GM12878 (cell line): ENCODE measurements around the gene UGT2B28. TPM values are rescaled to one million over a fixed set of nuclear protein-coding genes. Genes with fewer than 3 reads are reported as not detected.
"Not testable (repeated sequence)": the region's sequence is repeated elsewhere in the genome, so short reads cannot be mapped to it uniquely, and the experiment has no call there.

Experiments
- ATAC-seq: fragments of 200-7000 bp; cut with Tn5 transposase; 3 replicates; pipeline ENCODE4 v1.9.1; 2020; ENCODE audit warnings: mild to moderate bottlenecking, moderate library complexity
- BruUV-seq: library from RNA; stranded (reverse); fragments of 400-500 nt; replicated peaks from 2 replicates; lab custom pipeline; 2021; lab: Mats Ljungman, UMichigan
- CTCF ChIA-PET: fragments of 300-600 bp; sonication (Branson Sonifier 250); formaldehyde crosslinking; extraction: SDS; loops from one replicate; lab custom pipeline; 2021; ENCODE audit warnings: inconsistent platforms; lab: Yijun Ruan, JAX
- POLR2A ChIA-PET: fragments of 350-600 bp; formaldehyde crosslinking; extraction: SDS; loops from one replicate; lab custom pipeline; 2021; ENCODE audit warnings: inconsistent platforms; lab: Charles Lee
- RAD21 ChIA-PET: fragments of 300-600 bp; sonication (Branson Sonifier 250); formaldehyde crosslinking; loops from one replicate; lab custom pipeline; 2023; ENCODE audit warnings: antibody characterized with exemption; ENCODE audit not compliant: unreplicated experiment; lab: Charles Lee
- SMC1A ChIA-PET: fragments of 300-600 bp; sonication (Branson Sonifier 250); formaldehyde crosslinking; loops from one replicate; lab custom pipeline; 2023; ENCODE audit not compliant: unreplicated experiment, uncharacterized antibody; lab: Charles Lee
- DNase-seq: peaks from one replicate; pipeline ENCODE4 v3.0.0-alpha.2; 2011; ENCODE audit warnings: low read depth, low spot score
- FAIRE-seq: peaks from 3 replicates; lab custom pipeline; 2011; peaks lifted over from hg19 to GRCh38; lab: Jason Lieb, UNC
- H2AFZ ChIP-seq: 2 replicates; pipeline ENCODE4 v1.6.0; 2011; ENCODE audit warnings: low read depth, low read length, control low read depth; ENCODE audit not compliant: control insufficient read depth
- H3K27ac ChIP-seq: 2 replicates; pipeline ENCODE4 v1.5.1; 2011; ENCODE audit warnings: control low read depth; ENCODE audit not compliant: control insufficient read depth, insufficient read depth
- H3K27me3 ChIP-seq, 2 experiments: replicated peaks in 1 of 2; 2 replicates each; pipeline versions ENCODE4 v1.6.0 to v1.6.1; 2011; ENCODE audit warnings: low read length in 1 of 2; ENCODE audit not compliant: control insufficient read depth in 2 of 2, insufficient read depth in 2 of 2
- H3K36me3 ChIP-seq, 2 experiments: 2 replicates each; pipeline ENCODE4 v1.5.1; 2011; ENCODE audit warnings: low read length in 1 of 2; ENCODE audit not compliant: control insufficient read depth in 2 of 2, insufficient read depth in 2 of 2
- H3K4me1 ChIP-seq: 2 replicates; pipeline ENCODE4 v1.6.1; 2011; ENCODE audit warnings: mild to moderate bottlenecking, low read length, moderate library complexity, mixed read lengths; ENCODE audit not compliant: control insufficient read depth, insufficient read depth
- H3K4me2 ChIP-seq: 2 replicates; pipeline ENCODE4 v1.6.0; 2011; ENCODE audit warnings: control low read depth; ENCODE audit not compliant: control insufficient read depth, insufficient read depth
- H3K4me3 ChIP-seq: fragments of 200-600 bp; sonication (generic); 2 replicates; pipeline ENCODE4 v1.5.1; 2016
- H3K79me2 ChIP-seq: 2 replicates; pipeline ENCODE4 v1.6.0; 2011; ENCODE audit warnings: low read length; ENCODE audit not compliant: control insufficient read depth, insufficient read depth
- H3K9ac ChIP-seq: 2 replicates; pipeline ENCODE4 v1.8.0; 2011; ENCODE audit warnings: low read length, control low read depth, mixed read lengths; ENCODE audit not compliant: control insufficient read depth, insufficient read depth
- H3K9me3 ChIP-seq: replicated peaks from 3 replicates; pipeline ENCODE4 v1.5.1; 2011; ENCODE audit warnings: mild to moderate bottlenecking, low read length; ENCODE audit not compliant: control insufficient read depth, insufficient read depth
- H4K20me1 ChIP-seq: 2 replicates; pipeline ENCODE4 v1.6.0; 2011; ENCODE audit not compliant: control insufficient read depth, insufficient read depth
- WGBS: methylation state at CpG from one replicate; pipeline ENCODE4 v1.1.6; 2016; ENCODE audit warnings: low lambda C conversion rate; ENCODE audit not compliant: insufficient replicate concordance, insufficient coverage; ENCODE audit errors: missing lambda C conversion rate; 5-methylcytosine and 5-hydroxymethylcytosine counted together
- in situ Hi-C: fragments of 300-500 bp; cut with MboI; formaldehyde crosslinking; loops from 9 replicates; pipeline ENCODE4 v1.14.3; 2018; ENCODE audit warnings: mixed read lengths
- intact Hi-C: fragments of 100-400 bp; cut with micrococcal nuclease; formaldehyde crosslinking; loops from one replicate; pipeline ENCODE4 v1.14.2; 2022; ENCODE audit not compliant: unreplicated experiment
- polyA plus RNA-seq, 11 experiments: library from polyadenylated mRNA; depleted of rRNA in 4 of 11; unstranded in 6 of 11; stranded (reverse) in 5 of 11; fragments of >200 nt; fragmentation: Nextera tagmentation in 4 of 11; fragmentation: Illumina TruSeq in 1 of 11; extraction: Ambion mirVana in 4 of 11; extraction: Trizol in 1 of 11; gene quantifications; 1 replicate in 1 of 11; 2 replicates in 10 of 11; pipeline versions ENCODE4 v1.2.1 to v1.2.3, GENCODE V29; 2011 to 2016; ENCODE audit warnings: inconsistent platforms in 2 of 11, missing spikeins in 2 of 11, low read depth in 1 of 11
- total RNA-seq, 4 experiments: library from RNA; depleted of rRNA in 3 of 4; stranded (reverse); fragments of >200 nt in 3 of 4; fragmentation: Illumina TruSeq in 1 of 4; extraction: Trizol in 1 of 4; gene quantifications; 2 replicates each; pipeline versions ENCODE4 v1.2.1 to v1.2.3, GENCODE V29; 2013 to 2021

The UGT2B28 gene
- total and polyA plus RNA-seq, 10 of the 15 experiments (the other 5 are each of a cell fraction or from before 2014, with no cell fraction given), result not detected

DNA sequence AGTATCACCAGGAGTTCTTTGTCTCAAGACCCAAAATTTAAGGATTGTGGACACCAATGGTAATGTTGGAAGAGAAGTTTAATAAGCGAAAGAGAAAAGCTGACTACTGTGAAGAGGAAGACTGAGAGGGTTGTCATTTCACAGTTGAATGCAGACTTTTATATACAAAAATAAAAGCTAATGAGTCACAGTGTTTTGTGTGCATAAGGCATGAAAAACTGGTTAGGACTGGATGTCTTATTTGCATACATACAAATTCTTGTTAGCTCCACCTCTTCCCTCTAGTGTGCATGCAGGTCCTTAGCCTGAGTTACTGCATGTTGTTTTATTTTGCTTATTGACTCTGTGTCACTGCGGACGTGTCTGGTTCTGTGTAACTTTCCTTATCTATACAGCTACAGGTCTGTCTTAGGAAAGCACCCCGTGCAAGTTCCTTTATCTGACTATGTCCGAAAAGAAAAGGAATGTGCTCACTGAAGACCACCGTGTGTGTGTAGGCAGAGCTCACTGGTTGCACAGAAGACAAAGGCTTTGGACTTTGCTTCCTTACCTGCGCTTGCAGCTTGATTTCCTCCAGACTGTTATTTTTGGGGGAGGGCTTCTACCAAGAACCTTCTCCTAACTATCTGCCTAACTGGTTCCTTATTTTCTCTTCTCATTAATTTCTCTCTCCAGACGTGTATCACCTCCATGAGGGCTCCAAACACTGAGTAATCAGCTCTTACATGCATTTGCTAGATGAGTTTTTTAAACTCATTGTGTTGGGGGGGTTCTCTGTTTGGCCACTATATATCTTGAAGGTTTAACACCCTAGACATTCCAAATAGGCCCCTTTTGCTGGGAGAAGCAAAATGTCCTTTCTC is 63.5 kb downstream of the UGT2B28 start:
- H3K27me3 ChIP-seq, SMC1A ChIA-PET, H3K4me3 ChIP-seq, BruUV-seq, DNase-seq, intact Hi-C loops, H3K79me2 ChIP-seq, CTCF ChIA-PET, RAD21 ChIA-PET, FAIRE-seq, in situ Hi-C loops, H3K4me2 ChIP-seq, H3K27ac ChIP-seq, H4K20me1 ChIP-seq, H3K36me3 ChIP-seq, POLR2A ChIA-PET, ATAC-seq, H2AFZ ChIP-seq, H3K4me1 ChIP-seq, H3K9ac ChIP-seq, H3K9me3 ChIP-seq: not testable (repeated sequence)
- WGBS, result 3% methylated on average over 8 of the region's 8 CpGs

Other genes starting within 250 kb of the UGT2B28 start
- 0.27 and 0.79 TPM in 2 replicates for gene UGT2B7, start 184.0 kb upstream of the UGT2B28 start, total RNA-seq (2014; rRNA removed)
- 0.46 and 1.5 TPM in 2 replicates for gene UGT2B7, start 184.0 kb upstream of the UGT2B28 start, total RNA-seq (2014; rRNA removed; fragmentation: Illumina TruSeq; extraction: Trizol)
- 0.77 and 1.0 TPM in 2 replicates for gene UGT2B7, start 184.0 kb upstream of the UGT2B28 start, total RNA-seq (2021)
- gene UGT2B7, start 184.0 kb upstream of the UGT2B28 start, polyA plus RNA-seq (2011; rRNA removed), result 2.9 and 3.6 TPM in 2 replicates
- gene UGT2B7, start 184.0 kb upstream of the UGT2B28 start, polyA plus RNA-seq (2014; fragmentation: Illumina TruSeq; extraction: Trizol), result 0.73 TPM in 2 replicates
- 1 to 10 TPM; 1.5 to 2.1 TPM for gene UGT2B7, start 184.0 kb upstream of the UGT2B28 start, polyA plus RNA-seq (2014; fragmentation: Nextera tagmentation; extraction: Ambion mirVana)
- 0.39 and 0.77 TPM in 2 replicates for gene UGT2B7, start 184.0 kb upstream of the UGT2B28 start, polyA plus RNA-seq (2014; rRNA removed)
- 1 to 10 TPM; 1.0 to 1.3 TPM for gene UGT2B7, start 184.0 kb upstream of the UGT2B28 start, polyA plus RNA-seq (2016; fragmentation: Nextera tagmentation; extraction: Ambion mirVana)
- not detected in 2 replicates for gene UGT2B11, start 65.7 kb upstream of the UGT2B28 start, total RNA-seq (2014; rRNA removed)
- not detected in 2 replicates for gene UGT2B11, start 65.7 kb upstream of the UGT2B28 start, total RNA-seq (2014; rRNA removed; fragmentation: Illumina TruSeq; extraction: Trizol)
- not detected in 2 replicates for gene UGT2B11, start 65.7 kb upstream of the UGT2B28 start, total RNA-seq (2021)
- gene UGT2B11, start 65.7 kb upstream of the UGT2B28 start, polyA plus RNA-seq (2011; rRNA removed), result not detected in 2 replicates
- gene UGT2B11, start 65.7 kb upstream of the UGT2B28 start, polyA plus RNA-seq (2014; fragmentation: Illumina TruSeq; extraction: Trizol), result not detected in 2 replicates
- not detected for gene UGT2B11, start 65.7 kb upstream of the UGT2B28 start, polyA plus RNA-seq (2014; fragmentation: Nextera tagmentation; extraction: Ambion mirVana)
- not detected in 2 replicates for gene UGT2B11, start 65.7 kb upstream of the UGT2B28 start, polyA plus RNA-seq (2014; rRNA removed)
- not detected for gene UGT2B11, start 65.7 kb upstream of the UGT2B28 start, polyA plus RNA-seq (2016; fragmentation: Nextera tagmentation; extraction: Ambion mirVana)
- gene UGT2B4, start 215.4 kb downstream of the UGT2B28 start, total RNA-seq (2014; rRNA removed), result not detected in 2 replicates
- gene UGT2B4, start 215.4 kb downstream of the UGT2B28 start, total RNA-seq (2014; rRNA removed; fragmentation: Illumina TruSeq; extraction: Trizol), result 0.13 TPM in 1 of 2 replicates, not detected in the other
- 0.23 and 0.45 TPM in 2 replicates for gene UGT2B4, start 215.4 kb downstream of the UGT2B28 start, total RNA-seq (2021)
- not detected in 2 replicates for gene UGT2B4, start 215.4 kb downstream of the UGT2B28 start, polyA plus RNA-seq (2011; rRNA removed)
- gene UGT2B4, start 215.4 kb downstream of the UGT2B28 start, polyA plus RNA-seq (2014; fragmentation: Illumina TruSeq; extraction: Trizol), result not detected in 2 replicates
- gene UGT2B4, start 215.4 kb downstream of the UGT2B28 start, polyA plus RNA-seq (2014; fragmentation: Nextera tagmentation; extraction: Ambion mirVana), result not detected
- not detected in 2 replicates for gene UGT2B4, start 215.4 kb downstream of the UGT2B28 start, polyA plus RNA-seq (2014; rRNA removed)
- not detected for gene UGT2B4, start 215.4 kb downstream of the UGT2B28 start, polyA plus RNA-seq (2016; fragmentation: Nextera tagmentation; extraction: Ambion mirVana)